SK-N-SH treated with all-trans-retinoic acid at 6 μM for 48 hours (cell line): ENCODE results near the gene MEIS1.

Experiments
- ATAC-seq: fragments of 200-7000 bp; cut with Tn5 transposase; 3 replicates; pipeline ENCODE4 v1.9.1; 2020; ENCODE audit warnings: mild to moderate bottlenecking, moderate library complexity
- ARNTL ChIP-seq: fragments of 450-650 bp; formaldehyde crosslinking; IDR thresholded peaks from 2 replicates; pipeline ENCODE4 v1.5.0; 2020; ENCODE audit warnings: low read depth, mild to moderate bottlenecking, moderate library complexity, borderline replicate concordance
- CSDC2 ChIP-seq: fragments of 250-450 bp; sonication (Bioruptor Pico); IDR thresholded peaks from 2 replicates; pipeline ENCODE4 v1.5.0; 2020; ENCODE audit warnings: mild to moderate bottlenecking, moderate library complexity
- ESRRG ChIP-seq: fragments of 250-450 bp; sonication (Bioruptor Pico); IDR thresholded peaks from 2 replicates; pipeline ENCODE4 v1.6.1; 2021; ENCODE audit warnings: mild to moderate bottlenecking
- GLIS3 ChIP-seq: fragments of 250-450 bp; sonication (Bioruptor Pico); IDR thresholded peaks from 2 replicates; pipeline ENCODE4 v1.5.0; 2020; ENCODE audit warnings: mild to moderate bottlenecking, moderate library complexity
- ISL1 ChIP-seq: fragments of 250-450 bp; sonication (Bioruptor Pico); IDR thresholded peaks from 2 replicates; pipeline ENCODE4 v2.1.2; 2022; ENCODE audit warnings: mild to moderate bottlenecking, moderate library complexity
- OSR1 ChIP-seq: fragments of 250-450 bp; sonication (Bioruptor Pico); IDR thresholded peaks from 2 replicates; pipeline ENCODE4 v1.8.0; 2022; ENCODE audit warnings: moderate library complexity, mild to moderate bottlenecking, inconsistent platforms
- PATZ1 ChIP-seq: fragments of 250-450 bp; sonication (Bioruptor Pico); IDR thresholded peaks from 2 replicates; pipeline ENCODE4 v1.8.0; 2020; ENCODE audit warnings: mild to moderate bottlenecking, moderate library complexity, borderline replicate concordance
- POU6F1 ChIP-seq: fragments of 250-450 bp; sonication (Bioruptor Pico); IDR thresholded peaks from 2 replicates; pipeline ENCODE4 v1.8.0; 2021; ENCODE audit warnings: low read depth, mild to moderate bottlenecking, moderate library complexity, borderline replicate concordance
- PPARA ChIP-seq: fragments of 250-450 bp; sonication (Bioruptor Pico); IDR thresholded peaks from 2 replicates; pipeline ENCODE4 v1.5.0; 2020; ENCODE audit warnings: mild to moderate bottlenecking, borderline replicate concordance
- RARB ChIP-seq: fragments of 250-450 bp; sonication (Bioruptor Pico); IDR thresholded peaks from 2 replicates; pipeline ENCODE4 v1.8.0; 2021; ENCODE audit warnings: mild to moderate bottlenecking, moderate library complexity
- SNAI2 ChIP-seq: fragments of 250-450 bp; sonication (Bioruptor Pico); IDR thresholded peaks from 2 replicates; pipeline ENCODE4 v1.5.0; 2020; ENCODE audit warnings: mild to moderate bottlenecking, moderate library complexity
- TCF4 ChIP-seq: fragments of 250-450 bp; sonication (Bioruptor Pico); IDR thresholded peaks from 2 replicates; pipeline ENCODE4 v1.8.0; 2021; ENCODE audit warnings: mild to moderate bottlenecking, moderate library complexity, borderline replicate concordance
- TOX ChIP-seq: fragments of 250-450 bp; sonication (Bioruptor Pico); IDR thresholded peaks from 2 replicates; pipeline ENCODE4 v1.8.0; 2021; ENCODE audit warnings: mild to moderate bottlenecking, moderate library complexity, borderline replicate concordance
- TSHZ2 ChIP-seq: fragments of 250-450 bp; sonication (Bioruptor Pico); IDR thresholded peaks from 2 replicates; pipeline ENCODE4 v1.5.0; 2020; ENCODE audit warnings: mild to moderate bottlenecking, moderate library complexity
- ZC3H10 ChIP-seq: fragments of 250-450 bp; sonication (Bioruptor Pico); IDR thresholded peaks from 2 replicates; pipeline ENCODE4 v1.5.1; 2021; ENCODE audit warnings: mild to moderate bottlenecking, moderate library complexity
- ZFP3 ChIP-seq: fragments of 250-450 bp; sonication (Bioruptor Pico); IDR thresholded peaks from 2 replicates; pipeline ENCODE4 v1.5.0; 2020; ENCODE audit warnings: mild to moderate bottlenecking, moderate library complexity
- ZFP30 ChIP-seq: fragments of 450-650 bp; formaldehyde crosslinking; IDR thresholded peaks from 2 replicates; pipeline ENCODE4 v1.5.0; 2022; ENCODE audit warnings: mild to moderate bottlenecking, moderate library complexity
- ZNF565 ChIP-seq: fragments of 450-650 bp; formaldehyde crosslinking; conservative IDR thresholded peaks from 2 replicates; pipeline ENCODE4 v1.5.0; 2020; ENCODE audit warnings: low read depth, mild to moderate bottlenecking, moderate library complexity
- ZNF70 ChIP-seq: fragments of 450-650 bp; formaldehyde crosslinking; IDR thresholded peaks from 2 replicates; pipeline ENCODE4 v1.5.0; 2020; ENCODE audit warnings: mild to moderate bottlenecking, moderate library complexity
- ZNF8 ChIP-seq: fragments of 450-650 bp; formaldehyde crosslinking; IDR thresholded peaks from 2 replicates; pipeline ENCODE4 v1.5.0; 2020; ENCODE audit warnings: mild to moderate bottlenecking, moderate library complexity
- TF ChIP-seq, protein P1 (sequence below): fragments of 250-450 bp; sonication (Bioruptor Pico); IDR thresholded peaks from 2 replicates; pipeline ENCODE4 v1.5.1; 2020; ENCODE audit warnings: low read depth, mild to moderate bottlenecking, moderate library complexity
- TF ChIP-seq, protein P2 (sequence below): fragments of 250-450 bp; sonication (Bioruptor Pico); IDR thresholded peaks from 2 replicates; pipeline ENCODE4 v1.5.1; 2021; ENCODE audit warnings: mild to moderate bottlenecking, moderate library complexity

Gene MEIS1

GRCh38 chr2:66525606-66526005 is 90.7 kb downstream of the MEIS1 start:
- ATAC-seq: 0 out of 3 replicates have a peak, but pooled peaks have one; percentile 20

GRCh38 chr2:66526180-66526579 is 91.3 kb downstream of the MEIS1 start:
- 0 out of 3 replicates have a peak, but pooled peaks have one; percentile 20 for ATAC-seq
- TF ChIP-seq, protein P1, sequence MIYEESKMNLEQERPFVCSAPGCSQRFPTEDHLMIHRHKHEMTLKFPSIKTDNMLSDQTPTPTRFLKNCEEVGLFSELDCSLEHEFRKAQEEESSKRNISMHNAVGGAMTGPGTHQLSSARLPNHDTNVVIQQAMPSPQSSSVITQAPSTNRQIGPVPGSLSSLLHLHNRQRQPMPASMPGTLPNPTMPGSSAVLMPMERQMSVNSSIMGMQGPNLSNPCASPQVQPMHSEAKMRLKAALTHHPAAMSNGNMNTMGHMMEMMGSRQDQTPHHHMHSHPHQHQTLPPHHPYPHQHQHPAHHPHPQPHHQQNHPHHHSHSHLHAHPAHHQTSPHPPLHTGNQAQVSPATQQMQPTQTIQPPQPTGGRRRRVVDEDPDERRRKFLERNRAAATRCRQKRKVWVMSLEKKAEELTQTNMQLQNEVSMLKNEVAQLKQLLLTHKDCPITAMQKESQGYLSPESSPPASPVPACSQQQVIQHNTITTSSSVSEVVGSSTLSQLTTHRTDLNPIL: no peak
- TF ChIP-seq ZNF565 (CRISPR knock-in tag) (no peak), ISL1 (CRISPR knock-in tag) (0 out of 2 replicates have a peak, but pooled peaks have one; percentile 16), CSDC2 (CRISPR knock-in tag) (no peak), GLIS3 (CRISPR knock-in tag) (no peak), ZNF70 (CRISPR knock-in tag) (no peak), TCF4 (CRISPR knock-in tag) (peak; percentile 34; the same call in 1 of the 2 replicates), ESRRG (no peak), RARB (no peak), ZC3H10 (CRISPR knock-in tag) (no peak)

More at GRCh38 chr2:66525606-66526005, 90.7 kb downstream of the MEIS1 start:
- TF ChIP-seq ZC3H10 (CRISPR knock-in tag) (no peak), CSDC2 (CRISPR knock-in tag) (no peak), GLIS3 (CRISPR knock-in tag) (no peak), TSHZ2 (CRISPR knock-in tag) (no peak), ARNTL (CRISPR knock-in tag) (no peak), OSR1 (CRISPR knock-in tag) (no peak), ESRRG (no peak), TCF4 (CRISPR knock-in tag) (no peak), ZFP3 (CRISPR knock-in tag) (no peak), ISL1 (CRISPR knock-in tag) (no peak)
- TF ChIP-seq, all 23 proteins: peak for 0

- TF ChIP-seq CSDC2 (CRISPR knock-in tag) (no peak), SNAI2 (CRISPR knock-in tag) (no peak), PATZ1 (CRISPR knock-in tag) (no peak), OSR1 (CRISPR knock-in tag) (no peak), ZNF8 (CRISPR knock-in tag) (no peak), ZFP30 (CRISPR knock-in tag) (no peak), TOX (CRISPR knock-in tag) (no peak), ZNF565 (CRISPR knock-in tag) (no peak), ESRRG (no peak), RARB (no peak), POU6F1 (CRISPR knock-in tag) (no peak), ARNTL (CRISPR knock-in tag) (no peak), ZNF70 (CRISPR knock-in tag) (no peak), PPARA (no peak), ZFP3 (CRISPR knock-in tag) (no peak), ISL1 (CRISPR knock-in tag) (no peak), TCF4 (CRISPR knock-in tag) (no peak), GLIS3 (CRISPR knock-in tag) (no peak)
- TF ChIP-seq, protein P2, sequence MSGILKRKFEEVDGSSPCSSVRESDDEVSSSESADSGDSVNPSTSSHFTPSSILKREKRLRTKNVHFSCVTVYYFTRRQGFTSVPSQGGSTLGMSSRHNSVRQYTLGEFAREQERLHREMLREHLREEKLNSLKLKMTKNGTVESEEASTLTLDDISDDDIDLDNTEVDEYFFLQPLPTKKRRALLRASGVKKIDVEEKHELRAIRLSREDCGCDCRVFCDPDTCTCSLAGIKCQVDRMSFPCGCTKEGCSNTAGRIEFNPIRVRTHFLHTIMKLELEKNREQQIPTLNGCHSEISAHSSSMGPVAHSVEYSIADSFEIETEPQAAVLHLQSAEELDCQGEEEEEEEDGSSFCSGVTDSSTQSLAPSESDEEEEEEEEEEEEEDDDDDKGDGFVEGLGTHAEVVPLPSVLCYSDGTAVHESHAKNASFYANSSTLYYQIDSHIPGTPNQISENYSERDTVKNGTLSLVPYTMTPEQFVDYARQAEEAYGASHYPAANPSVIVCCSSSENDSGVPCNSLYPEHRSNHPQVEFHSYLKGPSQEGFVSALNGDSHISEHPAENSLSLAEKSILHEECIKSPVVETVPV: no peak
Observed at GRCh38 chr2:66528974-66529724, 94.2 kb downstream of the MEIS1 start.

More at GRCh38 chr2:66528974-66529724, 94.2 kb downstream of the MEIS1 start:
- no peak for ATAC-seq
